NCI-H69 (cell line): ENCODE results near the gene LCNL1.
"Not testable (repeated sequence)": the region's sequence is repeated elsewhere in the genome, so short reads cannot be mapped to it uniquely, and the experiment has no call there.

Experiments used
- DNase-seq: peaks from one replicate; lab custom pipeline; 2025; lab: John Stamatoyannopoulos, UW

LCNL1 gene

GRCh38 chr9:137026384-137026783 is 43.6 kb downstream of the LCNL1 start:
- DNase-seq = no peak

DNA sequence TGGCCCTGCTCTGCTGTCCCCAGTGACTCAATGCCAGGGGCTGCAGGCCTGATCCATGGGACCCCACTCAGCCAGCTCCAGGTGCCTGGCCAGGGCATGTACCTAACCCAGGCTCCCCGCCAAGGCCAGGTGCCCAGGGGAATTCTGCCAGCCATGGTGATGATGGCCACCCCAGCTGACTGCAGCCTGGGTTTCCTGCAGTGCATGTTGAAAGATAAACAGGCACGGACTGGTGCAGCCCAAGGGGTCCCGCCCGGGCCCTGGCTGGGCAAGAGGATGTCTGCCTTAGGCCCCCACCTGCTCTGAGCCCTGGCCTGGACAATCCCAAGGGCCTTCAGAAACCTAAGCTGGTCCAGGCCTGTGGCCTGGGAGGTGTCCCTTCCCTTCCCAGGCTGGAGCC is 44.0 kb downstream of the LCNL1 start:
- peak; percentile 64 for DNase-seq

DNA sequence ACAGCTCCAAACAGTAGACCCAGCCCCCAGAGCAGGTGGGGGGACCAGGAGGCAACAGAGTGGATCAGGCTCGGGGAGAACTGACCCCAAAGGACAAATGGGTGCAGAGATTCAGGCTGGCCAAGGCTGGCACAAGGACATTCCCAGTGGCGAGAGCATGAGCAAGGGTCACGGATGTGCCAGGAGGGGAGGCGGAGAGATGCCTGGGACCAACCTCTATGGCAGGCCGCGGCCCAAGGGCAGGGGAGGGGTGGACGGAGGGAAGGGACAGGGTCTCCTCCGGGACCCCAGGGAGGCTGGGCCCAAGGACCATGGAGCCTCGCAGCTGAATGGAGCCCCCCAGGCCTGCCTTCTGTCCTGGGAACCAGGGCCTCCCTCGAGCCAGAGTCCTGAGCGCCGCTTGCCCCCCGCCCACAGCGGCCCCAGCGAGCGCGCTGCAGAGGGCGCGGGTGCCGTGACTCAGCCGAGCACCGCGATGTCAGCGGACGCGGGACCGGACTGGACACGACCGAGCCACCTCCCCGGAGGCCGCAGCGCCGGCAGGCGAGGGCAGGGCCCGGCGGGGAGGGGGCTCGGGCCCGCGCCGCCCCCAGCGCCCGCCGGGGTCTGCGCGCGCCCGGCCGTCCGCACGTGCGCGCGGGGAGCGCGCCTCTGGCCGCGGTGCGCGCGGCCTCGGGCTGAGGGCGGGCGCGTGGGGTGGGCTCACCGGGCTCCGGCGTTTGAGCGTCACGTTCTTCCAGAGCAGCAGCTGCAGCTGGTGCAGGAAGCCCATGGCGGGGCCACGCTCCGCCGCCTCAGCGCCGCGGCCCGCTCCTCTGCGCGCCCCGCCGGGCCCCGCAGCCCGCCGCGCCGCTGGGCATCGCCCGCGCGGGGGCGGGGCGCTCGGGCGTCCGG is 44.8 kb downstream of the LCNL1 start, which contains the start of gene ABCA2:
TSS of gene ABCA2 (minus strand) at position 869 of the 894 bp plus-strand sequence. CDS start at position 772, 97 bp downstream.
- peak; percentile 81 for DNase-seq

DNA sequence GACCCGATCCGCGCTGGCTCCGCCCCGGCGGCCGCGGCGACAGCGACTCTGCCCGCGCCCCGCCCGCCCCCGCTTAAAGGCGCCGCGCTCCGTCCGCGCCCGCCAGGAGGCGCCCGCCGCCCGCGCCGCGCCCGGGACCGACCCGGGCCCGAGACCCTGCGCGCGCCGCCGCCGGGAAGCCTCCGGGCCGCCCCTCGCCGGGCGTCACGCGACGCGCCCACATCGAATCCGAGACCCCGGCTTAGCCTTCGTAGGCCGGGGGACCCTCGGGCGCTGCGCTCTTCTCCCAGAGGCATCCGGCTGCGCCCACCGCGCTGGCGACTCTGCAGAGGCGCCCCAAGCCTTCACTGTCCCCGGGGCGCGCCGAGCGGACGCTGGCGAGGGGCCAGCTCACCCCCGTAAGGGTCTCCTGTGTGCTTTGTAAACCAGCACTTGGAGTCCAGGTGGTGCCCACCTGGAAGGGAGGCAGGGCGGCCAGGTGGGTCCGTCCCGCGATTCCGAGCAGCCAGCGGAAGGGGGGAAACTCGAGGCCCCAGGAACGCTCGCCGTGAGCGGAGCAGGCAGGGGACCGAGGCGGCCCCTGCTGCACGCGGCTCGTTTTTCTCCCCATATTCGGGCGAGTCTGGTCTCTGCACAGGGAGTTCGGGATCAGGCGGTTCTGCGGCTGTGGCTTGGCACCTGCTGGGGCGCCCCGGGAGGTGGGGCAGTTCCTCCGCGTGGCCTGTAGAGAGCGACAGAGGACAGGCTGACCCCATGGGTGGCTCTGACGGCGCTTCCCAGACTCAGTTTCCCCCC is 45.7 kb downstream of the LCNL1 start:
- DNase-seq = peak; percentile 88

GRCh38 chr9:137029058-137029936 is 46.5 kb downstream of the LCNL1 start:
- DNase-seq = peak; percentile 75

GRCh38 chr9:137030006-137030405 is 47.2 kb downstream of the LCNL1 start:
- DNase-seq = no peak

DNA sequence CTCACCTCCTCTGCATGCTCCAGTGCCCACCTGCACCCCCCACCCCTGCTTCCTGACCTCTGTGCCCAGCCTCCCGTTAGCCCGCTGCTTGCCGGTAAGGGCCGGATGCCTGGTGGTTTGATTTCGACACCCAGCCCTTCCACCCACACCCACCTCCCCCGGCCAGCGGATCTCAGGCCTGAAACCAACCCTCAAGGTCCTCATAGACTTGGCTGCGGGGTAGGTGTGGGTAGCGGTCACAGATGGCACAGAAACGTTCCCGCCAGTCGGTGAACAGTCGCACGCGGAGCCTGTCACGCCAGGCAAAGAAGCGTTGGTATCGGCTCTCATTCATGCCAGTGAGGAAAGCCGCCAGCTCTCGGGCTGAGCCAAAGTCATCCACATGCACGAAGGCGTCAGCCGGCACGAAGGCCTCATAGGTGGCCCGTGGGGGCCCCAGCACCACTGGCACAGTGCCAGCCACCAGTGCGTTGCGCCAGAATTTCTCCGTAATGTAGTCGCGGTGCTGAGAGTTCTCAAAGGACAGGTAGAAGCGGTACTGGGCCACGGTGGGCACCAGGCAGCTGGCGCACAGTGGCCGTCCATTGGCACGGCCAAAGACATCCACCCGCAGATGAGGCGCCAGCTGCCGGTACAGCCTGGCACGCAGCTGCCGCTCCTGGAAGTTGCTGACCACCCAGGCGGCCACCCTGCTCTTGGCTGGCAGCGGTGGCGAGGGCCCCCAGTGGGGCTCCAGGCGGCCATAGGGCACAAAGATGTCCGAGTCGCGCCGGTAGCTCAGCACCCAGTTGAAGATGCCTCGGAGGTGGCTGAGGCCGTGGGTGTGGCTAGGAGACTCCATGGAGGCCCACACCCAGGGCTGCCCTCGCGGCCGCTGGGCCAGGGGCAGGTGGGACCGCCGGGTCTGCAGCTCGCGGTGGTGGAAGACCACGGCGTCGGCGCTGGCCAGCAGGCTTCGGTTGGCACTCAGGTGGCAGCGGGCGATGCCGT is 48.0 kb downstream of the LCNL1 start:
- DNase-seq = no peak

DNA sequence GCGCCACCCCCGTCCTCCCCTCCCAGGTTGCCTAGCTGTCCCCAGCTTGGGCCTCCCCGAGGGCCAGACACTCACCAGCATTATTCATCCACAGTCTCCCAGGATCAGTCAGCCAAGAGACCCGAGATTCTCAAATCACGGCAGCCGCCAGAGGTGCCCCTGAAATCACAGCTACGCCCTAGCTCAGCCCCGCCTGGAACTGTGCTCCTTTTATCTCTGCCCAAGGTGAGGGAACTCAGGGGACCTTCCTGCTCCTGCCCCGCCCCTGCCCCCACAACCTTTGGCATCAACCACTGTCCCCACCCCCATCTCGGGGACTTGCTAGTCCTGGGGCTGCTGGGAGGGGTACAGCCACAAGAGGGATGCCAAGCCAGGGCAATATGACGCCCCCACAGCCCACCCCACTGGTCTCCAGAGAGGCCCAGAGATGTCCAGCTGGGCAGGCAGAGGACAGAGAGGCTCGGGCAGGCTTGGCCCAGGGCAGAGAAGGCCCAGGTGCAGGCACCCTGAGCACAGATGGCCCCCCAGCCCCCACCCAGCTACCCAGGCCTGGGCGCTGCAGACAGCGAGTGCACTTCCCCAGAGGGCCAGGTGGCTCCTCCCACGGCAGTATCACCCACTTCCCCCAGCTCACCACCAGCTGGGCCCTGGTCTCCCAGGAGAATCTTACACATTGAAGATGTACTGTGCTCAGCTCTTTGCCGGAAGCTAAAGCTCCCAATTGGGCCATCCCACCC is 49.3 kb downstream of the LCNL1 start, which contains the start of gene FUT7:
TSS of gene FUT7 (minus strand) at position 185 of the 737 bp plus-strand sequence. CDS start at position 88, 97 bp downstream.
- DNase-seq = no peak

GRCh38 chr9:137032858-137033257 is 50.1 kb downstream of the LCNL1 start:
- DNase-seq = no peak

GRCh38 chr9:137033481-137033880 is 50.7 kb downstream of the LCNL1 start:
- not testable (repeated sequence) for DNase-seq

GRCh38 chr9:137034039-137034708 is 51.4 kb downstream of the LCNL1 start:
- DNase-seq = peak; percentile 69

- peak; percentile 91 for DNase-seq
Observed at GRCh38 chr9:137034709-137035506, 52.1 kb downstream of the LCNL1 start.
